GM12878 (cell line): Measurements from ENCODE around the gene FLVCR2. TPM values are rescaled to one million over a fixed set of nuclear protein-coding genes. Genes with fewer than 3 reads are reported as not detected.

Experiments
- CREB1 ChIP-seq: IDR thresholded peaks from 2 replicates; pipeline ENCODE4 v1.6.1; 2012; ENCODE audit warnings: low read depth, mild to moderate bottlenecking, inconsistent platforms
- EP300 ChIP-seq, 2 experiments: fragments of 150-350 bp in 1 of 2; IDR thresholded peaks; 2 replicates each; pipeline ENCODE4 v1.6.1; 2011 to 2012; ENCODE audit warnings: low read depth in 2 of 2, low read length in 2 of 2, borderline replicate concordance in 1 of 2, improper control_type of control experiment in 1 of 2, inconsistent platforms in 1 of 2; ENCODE audit not compliant: control insufficient read depth in 1 of 2
- ESRRA ChIP-seq: IDR thresholded peaks from 2 replicates; pipeline ENCODE4 v1.6.1; 2012; ENCODE audit warnings: mild to moderate bottlenecking, low read length, improper control_type of control experiment
- HCFC1 ChIP-seq: fragments of 150-350 bp; IDR thresholded peaks from 2 replicates; pipeline ENCODE4 v1.6.1; 2014; ENCODE audit warnings: low read length
- IRF3 ChIP-seq: fragments of 450-650 bp; IDR thresholded peaks from 2 replicates; pipeline ENCODE4 v1.6.1; 2014; ENCODE audit warnings: mild to moderate bottlenecking
- JUND ChIP-seq: IDR thresholded peaks from 2 replicates; pipeline ENCODE4 v1.6.1; 2012; ENCODE audit warnings: low read depth, mild to moderate bottlenecking, low read length, improper control_type of control experiment, moderate library complexity
- MYC ChIP-seq: IDR thresholded peaks from 2 replicates; pipeline ENCODE4 v1.6.1; 2011; ENCODE audit warnings: mild to moderate bottlenecking, low read length, moderate library complexity, inconsistent platforms; ENCODE audit not compliant: insufficient read depth, insufficient replicate concordance, insufficient read length, severe bottlenecking
- NFYA ChIP-seq: IDR thresholded peaks from 2 replicates; pipeline ENCODE4 v1.6.1; 2011; ENCODE audit warnings: low read depth, mild to moderate bottlenecking, low read length, improper control_type of control experiment, borderline replicate concordance
- NR2F1 ChIP-seq: fragments of 450-650 bp; conservative IDR thresholded peaks from 2 replicates; pipeline ENCODE4 v1.6.1; 2017; ENCODE audit warnings: mild to moderate bottlenecking
- POLR2AphosphoS2 ChIP-seq: IDR thresholded peaks from 2 replicates; pipeline ENCODE4 v1.6.1; 2011; ENCODE audit warnings: low read depth, mild to moderate bottlenecking, low read length, improper control_type of control experiment, moderate library complexity
- PRDM15 ChIP-seq: fragments of 450-650 bp; formaldehyde crosslinking; IDR thresholded peaks from 2 replicates; pipeline ENCODE4 v1.4.0; 2020; ENCODE audit warnings: mild to moderate bottlenecking, moderate library complexity
- RBBP5 ChIP-seq: fragments of 200-600 bp; sonication (generic); conservative IDR thresholded peaks from 2 replicates; pipeline ENCODE4 v1.6.1; 2016
- TCF7 ChIP-seq: IDR thresholded peaks from 2 replicates; pipeline ENCODE4 v1.6.1; 2014; ENCODE audit warnings: antibody characterized with exemption, borderline replicate concordance
- ZNF592 ChIP-seq: fragments of 450-650 bp; IDR thresholded peaks from 2 replicates; pipeline ENCODE4 v1.6.1; 2017; ENCODE audit warnings: mild to moderate bottlenecking, moderate library complexity
- polyA plus RNA-seq, 11 experiments: library from polyadenylated mRNA; depleted of rRNA in 4 of 11; unstranded in 6 of 11; stranded (reverse) in 5 of 11; fragments of >200 nt; fragmentation: Nextera tagmentation in 4 of 11; fragmentation: Illumina TruSeq in 1 of 11; extraction: Ambion mirVana in 4 of 11; extraction: Trizol in 1 of 11; gene quantifications; 1 replicate in 1 of 11; 2 replicates in 10 of 11; pipeline versions ENCODE4 v1.2.1 to v1.2.3, GENCODE V29; 2011 to 2016; ENCODE audit warnings: inconsistent platforms in 2 of 11, missing spikeins in 2 of 11, low read depth in 1 of 11
- total RNA-seq, 4 experiments: library from RNA; depleted of rRNA in 3 of 4; stranded (reverse); fragments of >200 nt in 3 of 4; fragmentation: Illumina TruSeq in 1 of 4; extraction: Trizol in 1 of 4; gene quantifications; 2 replicates each; pipeline versions ENCODE4 v1.2.1 to v1.2.3, GENCODE V29; 2013 to 2021
- TF ChIP-seq, protein P1 (sequence below): fragments of 450-650 bp; conservative IDR thresholded peaks from 2 replicates; pipeline ENCODE4 v1.6.1; 2017; ENCODE audit warnings: mild to moderate bottlenecking, moderate library complexity

The FLVCR2 gene
- total and polyA plus RNA-seq, 10 of the 15 experiments (the other 5 are each of a cell fraction or from before 2014, with no cell fraction given) = 0.24 to 3.7 (median 1.6) TPM

GRCh38 chr14:75539561-75540478 lies 38.6 kb upstream of the FLVCR2 start (continued):
- TF ChIP-seq NR2F1 (peak; percentile 85), TCF7 (no peak), PRDM15 (CRISPR knock-in tag) (no peak), EP300 (IDR thresholded peaks at IDR 0.05; ENCODE audit: borderline replicate concordance in 1 of 2, control insufficient read depth in 1 of 2, low read depth in 2 of 2, low read length in 2 of 2) (peak; percentile 39 to 47; a peak in 1 of 4 replicates), RBBP5 (no peak), NFYA (no peak), CREB1 (0 out of 2 replicates have a peak, but pooled peaks have one; percentile 30), IRF3 (no peak), ESRRA (no peak), HCFC1 (no peak), MYC (no peak), JUND (no peak), ZNF592 (no peak), POLR2AphosphoS2 (no peak; the same call in 1 of the 2 replicates)
- TF ChIP-seq, protein P1, sequence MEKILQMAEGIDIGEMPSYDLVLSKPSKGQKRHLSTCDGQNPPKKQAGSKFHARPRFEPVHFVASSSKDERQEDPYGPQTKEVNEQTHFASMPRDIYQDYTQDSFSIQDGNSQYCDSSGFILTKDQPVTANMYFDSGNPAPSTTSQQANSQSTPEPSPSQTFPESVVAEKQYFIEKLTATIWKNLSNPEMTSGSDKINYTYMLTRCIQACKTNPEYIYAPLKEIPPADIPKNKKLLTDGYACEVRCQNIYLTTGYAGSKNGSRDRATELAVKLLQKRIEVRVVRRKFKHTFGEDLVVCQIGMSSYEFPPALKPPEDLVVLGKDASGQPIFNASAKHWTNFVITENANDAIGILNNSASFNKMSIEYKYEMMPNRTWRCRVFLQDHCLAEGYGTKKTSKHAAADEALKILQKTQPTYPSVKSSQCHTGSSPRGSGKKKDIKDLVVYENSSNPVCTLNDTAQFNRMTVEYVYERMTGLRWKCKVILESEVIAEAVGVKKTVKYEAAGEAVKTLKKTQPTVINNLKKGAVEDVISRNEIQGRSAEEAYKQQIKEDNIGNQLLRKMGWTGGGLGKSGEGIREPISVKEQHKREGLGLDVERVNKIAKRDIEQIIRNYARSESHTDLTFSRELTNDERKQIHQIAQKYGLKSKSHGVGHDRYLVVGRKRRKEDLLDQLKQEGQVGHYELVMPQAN = no peak
